ENCODE measurements around the gene PSMG4. TPM values are rescaled to one million over a fixed set of nuclear protein-coding genes. Genes with fewer than 3 reads are reported as not detected.
A peak's percentile ranks its signal among the peaks of the same experiment; 100 is the strongest.
"Not testable (repeated sequence)": the region's sequence is repeated elsewhere in the genome, so short reads cannot be mapped to it uniquely, and the experiment has no call there.

The PSMG4 gene
- total and polyA plus RNA-seq, 8 donors, result 4.0 to 92.7 (median 27.4) TPM

GRCh38 chr6:3244003-3244831 lies 14.5 kb upstream of the PSMG4 start:
- no peak overlapping the region for H3K27ac ChIP-seq
- no peak overlapping the region for H3K4me3 ChIP-seq
- no peak for DNase-seq
- no peaks in the 10 kb centered on the region for H3K36me3 ChIP-seq
- TF ChIP-seq EP300 (IDR thresholded peaks at IDR 0.05) (no peak), POLR2AphosphoS5 (IDR thresholded peaks at IDR 0.05) (no peak), POLR2A (IDR thresholded peaks at IDR 0.05) (no peak), CTCF (IDR thresholded peaks at IDR 0.05) (no peak)
- no peaks in the 10 kb centered on the region for H3K9me3 ChIP-seq
- peaks cover 0 to 18% (median 0%) of the 10 kb centered on the region in 3 donors for H3K27me3 ChIP-seq
- 76 to 84% (median 78%) methylated on average over 8 of the region's 8 CpGs for WGBS, 5 donors
- intact Hi-C loops (cut with DNase I; ENCODE audit: low total_unique reads), result no loop called here
- peaks cover 8 to 16% (median 14%) of the 10 kb centered on the region in 4 donors for H3K4me1 ChIP-seq

GRCh38 chr6:3244832-3245161 lies 13.9 kb upstream of the PSMG4 start:
- intact Hi-C loops (cut with DNase I; ENCODE audit: low total_unique reads); DNase-seq; H3K4me3 ChIP-seq; H3K36me3 ChIP-seq; H3K9me3 ChIP-seq; H3K27ac ChIP-seq: not testable (repeated sequence)
- peaks cover 0 to 18% (median 0%) of the 10 kb centered on the region in 3 donors for H3K27me3 ChIP-seq
- 95 to 98% (median 97%) methylated on average over 7 of the region's 7 CpGs for WGBS, 5 donors
- peaks cover 8 to 16% (median 14%) of the 10 kb centered on the region in 4 donors for H3K4me1 ChIP-seq

- Histone ChIP-seq H3K4me1 (peaks cover 8 to 19% (median 14%) of the 10 kb centered on the region in 4 donors), H3K4me3 (no peak overlapping the region), H3K27ac (no peak overlapping the region), H3K9me3 (no peaks in the 10 kb centered on the region), H3K36me3 (no peaks in the 10 kb centered on the region), H3K27me3 (peaks cover 0 to 18% (median 0%) of the 10 kb centered on the region in 3 donors)
- no peak for DNase-seq
- WGBS, 5 donors, result 93 to 98% (median 96%) methylated on average over 5 of the region's 5 CpGs
- intact Hi-C loops (cut with DNase I; ENCODE audit: low total_unique reads), result no loop called here
- no peak for TF ChIP-seq EP300 (IDR thresholded peaks at IDR 0.05)
- no peak for TF ChIP-seq POLR2A (IDR thresholded peaks at IDR 0.05)
- TF ChIP-seq POLR2AphosphoS5 (IDR thresholded peaks at IDR 0.05), result no peak
- no peak for TF ChIP-seq CTCF (IDR thresholded peaks at IDR 0.05)
These were observed 13.5 kb upstream of the PSMG4 start for GRCh38 chr6:3245216-3245615.

GRCh38 chr6:3247255-3248146 lies 11.2 kb upstream of the PSMG4 start:
- DNase-seq, result peak; percentile 46 to 90
- intact Hi-C loops (cut with DNase I; ENCODE audit: low total_unique reads), result no loop called here
- H3K9me3 ChIP-seq, result no peaks in the 10 kb centered on the region
- H3K27ac ChIP-seq, result peak overlapping the region in 2 of 5 donors; percentile 32 to 60
- peaks cover 12 to 34% (median 26%) of the 10 kb centered on the region in 4 donors for H3K4me1 ChIP-seq
- H3K4me3 ChIP-seq, result peak overlapping the region; percentile 32 to 40 (median 37)
- H3K27me3 ChIP-seq, result peaks cover 0 to 18% (median 0%) of the 10 kb centered on the region in 3 donors
- WGBS, 5 donors, result 32 to 34% (median 32%) methylated on average over 31 to 36 of the region's 36 CpGs
- TF ChIP-seq CTCF (IDR thresholded peaks at IDR 0.05), result no peak
- no peak for TF ChIP-seq EP300 (IDR thresholded peaks at IDR 0.05)
- TF ChIP-seq POLR2AphosphoS5 (IDR thresholded peaks at IDR 0.05), result no peak
- no peak for TF ChIP-seq POLR2A (IDR thresholded peaks at IDR 0.05)
- no peaks in the 10 kb centered on the region for H3K36me3 ChIP-seq

Data from stomach (tissue), 9 donors.